Lower leg skin (tissue), 4 donors: ENCODE results near the gene KLHL40. TPM values are rescaled to one million over a fixed set of nuclear protein-coding genes. Genes with fewer than 3 reads are reported as not detected.

Source experiments
- DNase-seq, 2 donors: peaks; one replicate each; pipeline ENCODE4 v3.0.0-alpha.2; 2019; ENCODE audit warnings: low spot score in 2 of 2
- H3K4me3 ChIP-seq: fragments of 200-600 bp; sonication (generic); 2 replicates; pipeline ENCODE4 v1.5.1; 2017; ENCODE audit warnings: mild to moderate bottlenecking, low read depth; ENCODE audit not compliant: poor library complexity, severe bottlenecking
- POLR2A ChIP-seq, 2 donors: fragments of 450-650 bp; IDR thresholded peaks; one replicate each; pipeline ENCODE4 v1.6.1; 2016 to 2017; ENCODE audit warnings: antibody characterized with exemption in 2 of 2, mild to moderate bottlenecking in 1 of 2, moderate library complexity in 1 of 2
- WGBS, 2 donors: methylation state at CpG; one replicate each; pipeline ENCODE4 v1.1.5; 2018; 5-methylcytosine and 5-hydroxymethylcytosine counted together
- intact Hi-C: fragments of 100-400 bp; cut with DNase I; formaldehyde crosslinking; loops from one replicate; pipeline ENCODE4 v1.15.0; 2023; ENCODE audit warnings: low total_unique reads
- total RNA-seq, 4 donors: library from RNA; depleted of rRNA; stranded (reverse); fragments of >200 nt; gene quantifications; one replicate each; pipeline ENCODE4 v1.1.0, GENCODE V29; 2016
- TF ChIP-seq, protein P1 (sequence below), 3 donors: fragments of 450-650 bp; IDR thresholded peaks; one replicate each; pipeline ENCODE4 v1.5.1; 2016; ENCODE audit warnings: antibody characterized with exemption in 3 of 3, mild to moderate bottlenecking in 3 of 3, moderate library complexity in 2 of 3

Gene KLHL40
- total RNA-seq, 4 donors from 2014 or later, result not detected

DNA sequence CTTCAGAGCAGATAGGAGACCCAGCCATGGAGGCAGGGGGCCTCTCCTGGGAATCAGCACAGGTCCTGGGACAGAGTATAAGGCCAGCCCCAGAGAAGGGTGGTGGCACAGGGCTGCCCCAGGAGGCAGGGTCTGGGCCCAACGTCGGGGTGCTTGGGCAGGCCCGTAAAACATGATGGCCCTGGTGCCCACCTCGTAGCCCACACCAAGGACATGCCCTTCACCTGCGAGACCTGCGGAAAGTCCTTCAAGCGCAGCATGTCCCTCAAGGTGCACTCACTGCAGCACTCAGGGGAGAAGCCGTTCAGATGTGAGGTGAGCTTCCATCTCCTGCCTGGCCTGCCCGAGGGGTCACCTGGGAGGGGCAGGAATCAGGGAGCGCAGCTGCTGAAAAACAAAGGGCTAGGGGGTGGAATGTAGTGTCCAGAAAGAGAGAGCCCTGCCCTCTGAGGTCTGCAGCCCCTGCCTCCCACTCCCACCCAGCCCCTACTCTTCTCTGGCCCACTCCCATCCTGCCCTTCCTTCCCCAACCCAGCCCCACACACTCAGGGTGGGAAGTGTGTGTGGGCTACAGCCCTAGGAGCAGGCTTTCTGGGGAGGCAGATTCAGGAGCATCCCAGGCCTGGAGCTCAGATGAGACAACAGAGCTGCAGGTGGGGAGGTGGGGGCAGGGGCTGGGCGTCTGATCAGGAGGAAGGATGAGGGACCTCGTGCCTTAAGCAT lies 22.4 kb upstream of the KLHL40 start:
- TF ChIP-seq, protein P1, sequence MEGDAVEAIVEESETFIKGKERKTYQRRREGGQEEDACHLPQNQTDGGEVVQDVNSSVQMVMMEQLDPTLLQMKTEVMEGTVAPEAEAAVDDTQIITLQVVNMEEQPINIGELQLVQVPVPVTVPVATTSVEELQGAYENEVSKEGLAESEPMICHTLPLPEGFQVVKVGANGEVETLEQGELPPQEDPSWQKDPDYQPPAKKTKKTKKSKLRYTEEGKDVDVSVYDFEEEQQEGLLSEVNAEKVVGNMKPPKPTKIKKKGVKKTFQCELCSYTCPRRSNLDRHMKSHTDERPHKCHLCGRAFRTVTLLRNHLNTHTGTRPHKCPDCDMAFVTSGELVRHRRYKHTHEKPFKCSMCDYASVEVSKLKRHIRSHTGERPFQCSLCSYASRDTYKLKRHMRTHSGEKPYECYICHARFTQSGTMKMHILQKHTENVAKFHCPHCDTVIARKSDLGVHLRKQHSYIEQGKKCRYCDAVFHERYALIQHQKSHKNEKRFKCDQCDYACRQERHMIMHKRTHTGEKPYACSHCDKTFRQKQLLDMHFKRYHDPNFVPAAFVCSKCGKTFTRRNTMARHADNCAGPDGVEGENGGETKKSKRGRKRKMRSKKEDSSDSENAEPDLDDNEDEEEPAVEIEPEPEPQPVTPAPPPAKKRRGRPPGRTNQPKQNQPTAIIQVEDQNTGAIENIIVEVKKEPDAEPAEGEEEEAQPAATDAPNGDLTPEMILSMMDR (IDR thresholded peaks at IDR 0.05), result no peak
- TF ChIP-seq POLR2A (IDR thresholded peaks at IDR 0.05), result no peak
- 81 to 91% methylated on average over 11 to 12 of the region's 12 CpGs for WGBS, 2 donors
- intact Hi-C loops, result no loop called here
- DNase-seq, result peak in 1 of 2 donors; percentile 81
- H3K4me3 ChIP-seq, result no peak overlapping the region

DNA sequence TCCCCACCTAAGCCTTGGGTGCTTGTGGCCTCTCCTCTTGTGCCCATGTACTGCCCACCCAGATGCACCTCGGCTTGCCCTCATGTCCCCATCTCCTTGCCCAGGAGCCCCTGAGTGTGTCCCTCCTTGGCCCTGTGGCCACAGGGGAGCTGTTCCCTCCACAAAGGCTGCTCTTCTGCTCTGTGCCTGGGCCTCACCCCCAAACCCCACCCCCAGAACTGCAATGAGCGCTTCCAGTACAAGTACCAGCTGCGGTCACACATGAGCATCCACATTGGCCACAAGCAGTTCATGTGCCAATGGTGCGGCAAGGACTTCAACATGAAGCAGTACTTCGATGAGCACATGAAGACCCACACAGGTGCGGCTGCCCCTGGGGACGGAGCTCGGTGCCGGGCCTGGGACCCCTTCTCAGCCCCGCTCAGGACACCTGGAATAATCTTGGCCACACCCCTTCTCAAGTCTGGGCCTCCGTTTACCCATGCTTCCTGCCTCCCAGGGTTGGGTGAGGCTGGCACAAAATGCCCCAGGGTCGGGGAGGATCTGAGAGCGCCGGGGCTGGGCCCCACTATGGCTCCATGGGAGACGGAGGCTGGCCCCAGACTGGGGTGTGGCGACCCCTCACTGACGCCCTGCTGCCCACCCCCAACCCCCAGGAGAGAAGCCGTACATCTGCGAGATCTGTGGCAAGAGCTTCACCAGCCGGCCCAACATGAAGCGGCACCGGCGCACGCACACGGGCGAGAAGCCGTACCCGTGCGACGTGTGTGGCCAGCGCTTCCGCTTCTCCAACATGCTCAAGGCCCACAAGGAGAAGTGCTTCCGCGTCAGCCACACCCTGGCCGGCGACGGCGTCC lies 21.5 kb upstream of the KLHL40 start:
- peak in 1 of 2 donors; percentile 81 for DNase-seq
- intact Hi-C loops, result no loop called here
- TF ChIP-seq POLR2A (IDR thresholded peaks at IDR 0.05), result no peak
- TF ChIP-seq, protein P1 (IDR thresholded peaks at IDR 0.05), result no peak
- no peak overlapping the region for H3K4me3 ChIP-seq
- 80 to 90% methylated on average over 19 to 38 of the region's 38 CpGs for WGBS, 2 donors

GRCh38 chr3:42664438-42664803 lies 20.9 kb upstream of the KLHL40 start:
- H3K4me3 ChIP-seq, result no peak overlapping the region
- 88 to 93% methylated on average over 7 to 19 of the region's 19 CpGs for WGBS, 2 donors
- no peak for DNase-seq
- no peak for TF ChIP-seq POLR2A (IDR thresholded peaks at IDR 0.05)
- TF ChIP-seq, protein P1 (IDR thresholded peaks at IDR 0.05), result no peak
- intact Hi-C loops, result no loop called here

DNA sequence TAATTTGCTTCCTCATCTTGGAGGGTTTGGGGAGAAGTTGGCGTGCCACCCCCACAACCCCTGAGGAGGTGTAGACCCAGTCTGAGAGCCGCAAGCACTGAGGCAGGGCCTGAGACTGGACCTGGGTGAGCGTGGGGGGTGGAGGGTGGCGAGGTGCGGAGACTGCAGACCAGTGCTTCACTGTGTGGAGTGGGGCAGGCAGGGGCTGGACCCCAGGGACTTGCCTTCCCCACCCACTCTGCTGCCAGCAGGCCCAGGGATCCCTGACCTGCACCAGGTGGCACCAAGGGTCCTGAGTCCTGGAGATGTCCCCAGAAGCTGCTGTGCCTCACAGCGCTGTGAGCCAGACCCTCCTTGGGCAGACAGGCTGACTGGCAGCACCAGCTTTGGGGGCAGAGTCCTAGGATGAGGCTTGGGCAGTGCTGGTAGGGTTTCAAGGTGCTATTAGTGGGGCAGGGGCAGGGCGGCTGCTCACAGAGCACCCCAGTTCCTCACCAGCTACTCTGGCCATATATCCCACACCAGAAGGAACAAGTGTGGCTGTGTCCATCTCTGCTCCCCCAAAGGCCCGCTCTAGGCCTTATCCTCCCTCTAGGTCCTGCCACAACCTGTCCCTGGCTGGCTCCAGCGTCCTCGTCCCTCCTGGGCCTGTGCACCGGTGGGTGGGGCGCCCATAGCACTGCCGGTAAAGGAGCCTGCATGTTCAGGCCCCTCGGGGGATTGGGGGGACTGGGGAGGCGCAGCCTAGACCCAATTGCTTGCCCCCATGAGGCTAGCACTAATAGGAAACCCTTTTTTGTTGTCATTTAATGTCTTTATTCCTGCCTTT lies 20.1 kb upstream of the KLHL40 start:
- DNase-seq, result peak; percentile 13 to 79
- intact Hi-C loops, result no loop called here
- WGBS, 2 donors, result 60 to 63% methylated on average over 10 to 15 of the region's 15 CpGs
- no peak for TF ChIP-seq POLR2A (IDR thresholded peaks at IDR 0.05)
- TF ChIP-seq, protein P1 (IDR thresholded peaks at IDR 0.05), result no peak
- H3K4me3 ChIP-seq, result no peak overlapping the region

DNA sequence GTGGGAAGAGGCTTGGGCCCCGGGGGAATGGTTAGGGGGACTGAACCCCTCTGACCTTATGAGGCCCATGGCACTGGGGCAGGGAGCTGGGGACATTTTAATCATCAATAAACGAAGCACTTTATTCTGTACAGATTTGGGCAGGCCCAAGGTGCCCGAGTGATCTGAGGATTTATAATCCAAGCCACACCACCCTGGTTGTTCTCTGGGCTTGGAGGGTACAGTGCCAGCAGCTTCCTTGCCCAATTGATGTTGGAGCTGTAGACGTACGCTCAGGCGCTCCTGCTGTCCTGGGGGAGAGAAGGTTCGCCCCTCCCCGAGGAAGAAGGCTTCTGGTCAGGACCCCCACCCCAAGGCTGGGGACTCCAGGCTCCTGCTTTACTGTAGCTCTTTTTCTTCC lies 19.3 kb upstream of the KLHL40 start:
- intact Hi-C loops, result no loop called here
- DNase-seq, result peak; percentile 14 to 78
- TF ChIP-seq, protein P1 (IDR thresholded peaks at IDR 0.05), result no peak
- no peak for TF ChIP-seq POLR2A (IDR thresholded peaks at IDR 0.05)
- no peak overlapping the region for H3K4me3 ChIP-seq
- 51 to 60% methylated on average over 8 of the region's 8 CpGs for WGBS, 2 donors
